Gastroesophageal sphincter (tissue), 4 donors: ENCODE data around the gene COL4A2. TPM values are rescaled to one million over a fixed set of nuclear protein-coding genes. Genes with fewer than 3 reads are reported as not detected.
A peak's percentile ranks its signal among the peaks of the same experiment; 100 is the strongest.

ENCODE experiments used
- ATAC-seq: fragments of 150-250 bp; one replicate; pipeline ENCODE4 v1.9.1; 2016; ENCODE audit warnings: mild to moderate bottlenecking, moderate library complexity
- H3K27ac ChIP-seq, 4 donors: fragments of 200-600 bp; sonication (generic) in 3 of 4; 1 replicate in 3 of 4; 2 replicates in 1 of 4; pipeline ENCODE4 v1.5.1; 2016 to 2019
- H3K27me3 ChIP-seq: fragments of 200-600 bp; sonication (generic); one replicate; pipeline ENCODE4 v1.5.1; 2019
- H3K36me3 ChIP-seq, 2 donors: fragments of 200-600 bp; sonication (generic); one replicate each; pipeline ENCODE4 v1.5.1; 2019; ENCODE audit warnings: control low read depth in 1 of 2
- H3K4me1 ChIP-seq, 3 donors: fragments of 200-600 bp; sonication (generic); 1 replicate in 2 of 3; 2 replicates in 1 of 3; pipeline ENCODE4 v1.5.1; 2016 to 2019; ENCODE audit warnings: control low read depth in 2 of 3
- H3K4me3 ChIP-seq, 2 donors: fragments of 200-600 bp; sonication (generic); one replicate each; pipeline ENCODE4 v1.5.1; 2019; ENCODE audit warnings: mild to moderate bottlenecking in 1 of 2, moderate library complexity in 1 of 2
- H3K9me3 ChIP-seq, 3 donors: fragments of 200-600 bp; sonication (generic); one replicate each; pipeline ENCODE4 v1.5.1; 2017 to 2019; ENCODE audit warnings: control low read depth in 2 of 3
- CTCF ChIP-seq, 4 experiments: fragments of 200-600 bp in 2 of 4; fragments of 450-650 bp in 2 of 4; sonication (generic) in 1 of 4; IDR thresholded peaks; one replicate each; pipeline ENCODE4 v1.5.1; 2017 to 2019; ENCODE audit warnings: antibody characterized with exemption in 4 of 4, mild to moderate bottlenecking in 2 of 4, moderate library complexity in 2 of 4
- EP300 ChIP-seq: sonication (generic); formaldehyde crosslinking; IDR thresholded peaks from one replicate; pipeline ENCODE4 v1.6.1; 2017; ENCODE audit warnings: antibody characterized with exemption, mild to moderate bottlenecking
- POLR2A ChIP-seq, 2 donors: fragments of 450-650 bp; IDR thresholded peaks; one replicate each; pipeline ENCODE4 v1.6.1; 2017; ENCODE audit warnings: antibody characterized with exemption in 2 of 2, mild to moderate bottlenecking in 2 of 2, moderate library complexity in 1 of 2
- POLR2AphosphoS5 ChIP-seq: sonication (generic); formaldehyde crosslinking; IDR thresholded peaks from one replicate; pipeline ENCODE4 v1.6.1; 2017; ENCODE audit warnings: antibody characterized with exemption
- WGBS, 2 donors: methylation state at CpG; one replicate each; pipeline ENCODE4 v1.1.5; 2018; ENCODE audit warnings: low coverage in 1 of 2; 5-methylcytosine and 5-hydroxymethylcytosine counted together
- total RNA-seq, 4 donors: library from RNA; depleted of rRNA; stranded (reverse); fragments of >200 nt; gene quantifications; one replicate each; pipeline ENCODE4 v1.1.0, GENCODE V29; 2016

The COL4A2 gene
- total RNA-seq, 4 donors from 2014 or later, result 478 to 945 (median 543) TPM

GRCh38 chr13:110289174-110289573 is 17.9 kb upstream of the COL4A2 start:
- ATAC-seq, result no peak
- Histone ChIP-seq H3K9me3 (no peaks in the 10 kb centered on the region), H3K27ac (peak overlapping the region in 3 of 4 donors; percentile 75 to 82 (median 81)), H3K36me3 (peaks cover 0 to 18% of the 10 kb centered on the region in 2 donors), H3K4me1 (peaks cover 11 to 96% (median 18%) of the 10 kb centered on the region in 3 donors), H3K4me3 (no peak overlapping the region), H3K27me3 (no peaks in the 10 kb centered on the region)
- no peak for TF ChIP-seq CTCF (IDR thresholded peaks at IDR 0.05)
- TF ChIP-seq POLR2A (IDR thresholded peaks at IDR 0.05), result no peak
- WGBS, 2 donors, result 89% methylated on average over 3 to 8 of the region's 9 CpGs

DNA sequence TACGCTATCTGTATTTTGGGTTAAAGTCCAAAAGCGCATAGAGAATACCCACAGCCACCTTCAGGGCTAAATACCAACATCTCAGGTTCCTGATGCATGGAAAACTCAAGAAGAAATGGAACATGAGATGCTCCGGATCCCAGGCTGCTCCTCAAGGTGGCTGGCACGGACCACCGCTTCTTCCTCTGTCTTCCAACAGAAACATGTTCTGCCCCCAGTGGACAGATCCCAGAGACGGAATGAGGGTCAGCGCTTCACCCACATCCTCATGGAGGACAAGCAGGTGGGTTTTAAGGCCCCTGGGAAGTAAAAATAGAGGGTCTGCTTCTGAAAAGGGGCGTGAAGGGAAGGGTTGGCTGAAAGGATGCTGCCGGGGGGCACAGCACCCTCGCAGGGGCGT is 17.4 kb upstream of the COL4A2 start:
- H3K4me3 ChIP-seq, result no peak overlapping the region
- 49 to 88% methylated on average over 6 to 9 of the region's 11 CpGs for WGBS, 2 donors
- H3K4me1 ChIP-seq, result peaks cover 9 to 96% (median 15%) of the 10 kb centered on the region in 3 donors
- no peaks in the 10 kb centered on the region for H3K9me3 ChIP-seq
- H3K36me3 ChIP-seq, result peaks cover 0 to 18% of the 10 kb centered on the region in 2 donors
- TF ChIP-seq POLR2A (IDR thresholded peaks at IDR 0.05) (no peak), CTCF (IDR thresholded peaks at IDR 0.05) (peak in 1 of 4 experiments; percentile 26)
- H3K27ac ChIP-seq, result peak overlapping the region; percentile 22 to 82 (median 78)
- H3K27me3 ChIP-seq, result no peaks in the 10 kb centered on the region
- ATAC-seq, result no peak

DNA sequence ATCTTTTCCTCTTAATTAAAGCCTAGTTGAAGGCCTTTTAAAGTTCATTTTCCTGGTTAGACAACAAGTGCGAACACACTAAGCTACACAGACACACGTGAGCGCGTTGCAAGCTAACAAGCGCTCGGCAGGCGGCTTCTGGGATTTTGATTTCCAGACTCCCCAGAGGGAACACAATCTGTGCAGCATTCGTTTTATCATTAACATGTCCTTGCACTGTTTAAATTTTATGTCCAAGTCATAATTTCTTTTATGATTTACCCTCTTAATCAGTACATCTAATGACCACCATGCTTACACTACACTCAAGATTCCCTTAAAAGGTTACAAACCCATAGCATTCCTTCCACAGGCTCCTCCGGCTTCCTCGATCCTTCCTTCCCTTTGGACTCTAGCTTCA is 16.9 kb upstream of the COL4A2 start:
- no peak for ATAC-seq
- peak in 1 of 4 experiments; percentile 30 for TF ChIP-seq CTCF (IDR thresholded peaks at IDR 0.05)
- TF ChIP-seq EP300, result no peak
- 37 to 62% methylated on average over 10 of the region's 10 CpGs for WGBS, 2 donors
- H3K4me3 ChIP-seq, result no peak overlapping the region
- H3K9me3 ChIP-seq, result no peaks in the 10 kb centered on the region
- peak overlapping the region; percentile 22 to 82 (median 78) for H3K27ac ChIP-seq
- no peaks in the 10 kb centered on the region for H3K27me3 ChIP-seq
- H3K4me1 ChIP-seq, result peaks cover 7 to 96% (median 15%) of the 10 kb centered on the region in 3 donors
- H3K36me3 ChIP-seq, result peaks cover 0 to 18% of the 10 kb centered on the region in 2 donors

DNA sequence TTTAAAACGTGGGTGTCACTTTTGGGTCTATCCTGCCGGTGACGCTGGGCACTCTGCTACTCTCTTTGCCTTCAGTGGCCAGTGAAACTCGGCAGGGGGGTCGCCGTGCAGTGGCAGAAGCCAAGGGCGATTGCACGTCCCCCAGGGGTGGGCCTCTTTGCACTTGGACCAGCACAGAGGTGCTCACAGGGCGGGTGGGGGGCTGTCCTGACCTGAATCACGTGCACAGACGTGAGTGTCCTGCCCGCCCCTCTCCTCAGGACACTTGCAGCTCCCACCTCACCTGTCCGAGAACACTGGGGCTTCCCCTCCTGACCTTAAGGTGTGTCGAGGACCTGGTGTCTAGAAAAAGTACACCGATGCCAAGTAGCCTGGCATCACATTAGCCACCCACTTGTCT is 16.3 kb upstream of the COL4A2 start:
- peaks cover 0 to 18% of the 10 kb centered on the region in 2 donors for H3K36me3 ChIP-seq
- H3K4me3 ChIP-seq, result no peak overlapping the region
- H3K4me1 ChIP-seq, result peaks cover 7 to 96% (median 19%) of the 10 kb centered on the region in 3 donors
- 20 to 88% methylated on average over 1 to 6 of the region's 15 CpGs for WGBS, 2 donors
- no peaks in the 10 kb centered on the region for H3K27me3 ChIP-seq
- TF ChIP-seq POLR2AphosphoS5 (no peak), EP300 (no peak), CTCF (IDR thresholded peaks at IDR 0.05) (no peak), POLR2A (IDR thresholded peaks at IDR 0.05) (no peak)
- H3K27ac ChIP-seq, result peak overlapping the region; percentile 22 to 82 (median 78)
- ATAC-seq, result no peak
- no peaks in the 10 kb centered on the region for H3K9me3 ChIP-seq

- ATAC-seq, result no peak
These were observed 15.8 kb upstream of the COL4A2 start for GRCh38 chr13:110291286-110291685.

More at GRCh38 chr13:110291286-110291685, 15.8 kb upstream of the COL4A2 start:
- TF ChIP-seq POLR2A (IDR thresholded peaks at IDR 0.05) (no peak), CTCF (IDR thresholded peaks at IDR 0.05) (no peak), EP300 (no peak), POLR2AphosphoS5 (no peak)
- Histone ChIP-seq H3K4me3 (no peak overlapping the region), H3K27ac (peak overlapping the region in 3 of 4 donors; percentile 75 to 82 (median 81)), H3K9me3 (no peaks in the 10 kb centered on the region), H3K27me3 (no peaks in the 10 kb centered on the region), H3K4me1 (peaks cover 7 to 96% (median 18%) of the 10 kb centered on the region in 3 donors), H3K36me3 (peaks cover 0 to 18% of the 10 kb centered on the region in 2 donors)
- 88 to 92% methylated on average over 3 to 9 of the region's 9 CpGs for WGBS, 2 donors
